IMR-90 (cell line): ENCODE data around the gene MDM2. TPM values are rescaled to one million over a fixed set of nuclear protein-coding genes. Genes with fewer than 3 reads are reported as not detected.

ENCODE experiments used
- ATAC-seq: fragments of 200-7000 bp; cut with Tn5 transposase; 2 replicates; pipeline ENCODE4 v1.9.1; 2020; ENCODE audit warnings: low read depth, mild to moderate bottlenecking, moderate library complexity
- BruUV-seq: library from RNA; stranded (reverse); fragments of 400-500 nt; replicated peaks from 2 replicates; lab custom pipeline; 2021; lab: Mats Ljungman, UMichigan
- CTCF ChIA-PET: fragments of 300-600 bp; formaldehyde crosslinking; extraction: SDS; loops from one replicate; lab custom pipeline; 2021; ENCODE audit warnings: antibody characterized with exemption; lab: Yijun Ruan, JAX
- POLR2A ChIA-PET: fragments of 300-600 bp; sonication (Branson Sonifier 250); formaldehyde crosslinking; loops from one replicate; lab custom pipeline; 2022; ENCODE audit warnings: antibody characterized with exemption; ENCODE audit not compliant: unreplicated experiment; lab: Charles Lee
- DNase-seq: peaks from one replicate; pipeline ENCODE4 v3.0.0; 2013
- H2AFZ ChIP-seq: replicated peaks from 2 replicates; pipeline ENCODE3; 2013; ENCODE audit warnings: low read length, mild to moderate bottlenecking; ENCODE audit not compliant: poor library complexity
- H2AK5ac ChIP-seq: 2 replicates; pipeline ENCODE4 v1.6.1; 2013; ENCODE audit warnings: low read depth, low read length, inconsistent platforms
- H2AK9ac ChIP-seq: replicated peaks from 2 replicates; pipeline ENCODE3; 2013; ENCODE audit warnings: mild to moderate bottlenecking, low read depth, low read length, moderate library complexity; ENCODE audit not compliant: poor library complexity
- H2BK120ac ChIP-seq: 2 replicates; pipeline ENCODE4 v1.6.1; 2013; ENCODE audit warnings: low read depth, low read length, inconsistent platforms
- H2BK15ac ChIP-seq: 3 replicates; pipeline ENCODE4 v1.6.1; 2013; ENCODE audit warnings: low read depth, low read length, inconsistent platforms
- H2BK20ac ChIP-seq: 2 replicates; pipeline ENCODE4 v1.6.1; 2013; ENCODE audit warnings: low read depth, mild to moderate bottlenecking, inconsistent platforms, low read length, moderate library complexity
- H2BK5ac ChIP-seq: 2 replicates; pipeline ENCODE4 v1.6.1; 2013; ENCODE audit warnings: mild to moderate bottlenecking, low read depth, low read length, inconsistent platforms; ENCODE audit not compliant: poor library complexity, severe bottlenecking
- H3K14ac ChIP-seq: replicated peaks from 2 replicates; pipeline ENCODE4 v1.6.1; 2013; ENCODE audit warnings: low read depth, low read length, inconsistent platforms
- H3K18ac ChIP-seq: 2 replicates; pipeline ENCODE4 v1.6.1; 2013; ENCODE audit warnings: low read depth, low read length, control low read depth
- H3K23ac ChIP-seq: 2 replicates; pipeline ENCODE4 v1.6.1; 2013; ENCODE audit warnings: low read depth, low read length, inconsistent platforms
- H3K27ac ChIP-seq: 2 replicates; pipeline ENCODE4 v1.5.1; 2013; ENCODE audit warnings: mild to moderate bottlenecking, control low read depth, low read length; ENCODE audit not compliant: insufficient read depth
- H3K27me3 ChIP-seq: 2 replicates; pipeline ENCODE4 v1.6.1; 2013; ENCODE audit warnings: low read length; ENCODE audit not compliant: control insufficient read depth, insufficient read depth
- H3K36me3 ChIP-seq: 2 replicates; pipeline ENCODE4 v1.6.1; 2013; ENCODE audit warnings: low read length, mixed read lengths; ENCODE audit not compliant: control insufficient read depth, insufficient read depth
- H3K4ac ChIP-seq: 2 replicates; pipeline ENCODE4 v1.6.1; 2013; ENCODE audit warnings: low read depth, low read length, inconsistent platforms
- H3K4me1 ChIP-seq: 2 replicates; pipeline ENCODE4 v1.6.1; 2013; ENCODE audit warnings: low read length, mixed read lengths; ENCODE audit not compliant: control insufficient read depth, insufficient read depth
- H3K4me2 ChIP-seq: 2 replicates; pipeline ENCODE4 v1.6.1; 2013; ENCODE audit warnings: low read depth, mild to moderate bottlenecking, control low read depth, low read length, moderate library complexity
- H3K4me3 ChIP-seq: 2 replicates; pipeline ENCODE4 v1.5.1; 2013; ENCODE audit warnings: low read depth, mild to moderate bottlenecking, control low read depth, low read length, moderate library complexity; ENCODE audit not compliant: insufficient read depth
- H3K56ac ChIP-seq: 2 replicates; pipeline ENCODE4 v1.6.1; 2013; ENCODE audit warnings: low read length, inconsistent platforms; ENCODE audit not compliant: insufficient read depth; ENCODE audit errors: extremely low read depth
- H3K79me1 ChIP-seq, 2 experiments: 2 replicates each; pipeline ENCODE4 v1.6.1; 2013; ENCODE audit warnings: low read length in 2 of 2, inconsistent platforms in 1 of 2, low read depth in 1 of 2
- H3K9ac ChIP-seq: 2 replicates; pipeline ENCODE4 v1.6.1; 2013; ENCODE audit warnings: low read depth, low read length, control low read depth
- H3K9me1 ChIP-seq: 2 replicates; pipeline ENCODE4 v1.6.1; 2013; ENCODE audit warnings: low read length, inconsistent platforms; ENCODE audit not compliant: insufficient read depth
- H3K9me3 ChIP-seq: 2 replicates; pipeline ENCODE4 v1.6.1; 2013; ENCODE audit warnings: low read length; ENCODE audit not compliant: control insufficient read depth, insufficient read depth
- H4K20me1 ChIP-seq: 2 replicates; pipeline ENCODE4 v1.6.1; 2013; ENCODE audit warnings: low read length, inconsistent platforms; ENCODE audit not compliant: insufficient read depth
- H4K5ac ChIP-seq: 2 replicates; pipeline ENCODE4 v1.6.1; 2013; ENCODE audit warnings: mild to moderate bottlenecking, low read depth, low read length, control low read depth
- H4K8ac ChIP-seq, 2 experiments: 2 replicates each; pipeline ENCODE4 v1.6.1; 2013; ENCODE audit warnings: low read depth in 2 of 2, low read length in 2 of 2, control low read depth in 1 of 2, inconsistent platforms in 1 of 2
- H4K91ac ChIP-seq: 2 replicates; pipeline ENCODE4 v1.6.1; 2013; ENCODE audit warnings: low read depth, low read length, inconsistent platforms; ENCODE audit not compliant: insufficient read depth
- BHLHE40 ChIP-seq: fragments of 150-350 bp; IDR thresholded peaks from 2 replicates; pipeline ENCODE4 v1.6.1; 2016; ENCODE audit warnings: mild to moderate bottlenecking, low read depth, low read length
- CEBPB ChIP-seq: IDR thresholded peaks from 2 replicates; pipeline ENCODE4 v1.6.1; 2012; ENCODE audit warnings: low read depth, low read length, improper control_type of control experiment
- CHD1 ChIP-seq: IDR thresholded peaks from 2 replicates; pipeline ENCODE4 v1.6.1; 2012; ENCODE audit warnings: low read depth, low read length, improper control_type of control experiment
- FOS ChIP-seq: fragments of 150-350 bp; IDR thresholded peaks from 2 replicates; pipeline ENCODE4 v1.6.1; 2016; ENCODE audit warnings: low read depth, low read length
- MAFK ChIP-seq: IDR thresholded peaks from 2 replicates; pipeline ENCODE4 v1.6.1; 2012; ENCODE audit warnings: low read depth, low read length, improper control_type of control experiment
- MAZ ChIP-seq: IDR thresholded peaks from 2 replicates; pipeline ENCODE4 v1.6.1; 2012; ENCODE audit warnings: low read depth, mild to moderate bottlenecking, low read length, improper control_type of control experiment, moderate library complexity, borderline replicate concordance
- MXI1 ChIP-seq: IDR thresholded peaks from 2 replicates; pipeline ENCODE4 v1.6.1; 2012; ENCODE audit warnings: low read depth, mild to moderate bottlenecking, low read length, moderate library complexity, borderline replicate concordance
- NFE2L2 ChIP-seq: fragments of 150-350 bp; IDR thresholded peaks from 2 replicates; pipeline ENCODE4 v1.6.1; 2016; ENCODE audit warnings: low read depth, mild to moderate bottlenecking, low read length
- POLR2A ChIP-seq: IDR thresholded peaks from 2 replicates; pipeline ENCODE4 v1.6.1; 2012; ENCODE audit warnings: mild to moderate bottlenecking, low read depth, low read length
- RAD21 ChIP-seq: IDR thresholded peaks from 2 replicates; pipeline ENCODE4 v1.6.1; 2012; ENCODE audit warnings: low read length, improper control_type of control experiment
- RCOR1 ChIP-seq: IDR thresholded peaks from 2 replicates; pipeline ENCODE4 v1.6.1; 2012; ENCODE audit warnings: mild to moderate bottlenecking, low read length, improper control_type of control experiment; ENCODE audit not compliant: insufficient replicate concordance
- RFX5 ChIP-seq: IDR thresholded peaks from 2 replicates; pipeline ENCODE4 v1.8.0; 2012; ENCODE audit warnings: low read depth, mild to moderate bottlenecking, low read length, moderate library complexity
- SMC3 ChIP-seq: fragments of 150-350 bp; IDR thresholded peaks from 2 replicates; pipeline ENCODE4 v1.6.1; 2016; ENCODE audit warnings: low read depth, mild to moderate bottlenecking, antibody characterized with exemption, low read length, moderate library complexity
- USF2 ChIP-seq: fragments of 150-350 bp; IDR thresholded peaks from 2 replicates; pipeline ENCODE4 v1.6.1; 2017; ENCODE audit warnings: mild to moderate bottlenecking, antibody characterized with exemption, low read length, low read depth
- WGBS, 2 experiments: methylation state at CpG; one replicate each; pipeline versions ENCODE4 v1.1.5 to v1.1.7; 2013; ENCODE audit warnings: missing lambda C conversion rate in 2 of 2; ENCODE audit not compliant: insufficient read length in 1 of 2; ENCODE audit errors: extremely low coverage in 2 of 2; 5-methylcytosine and 5-hydroxymethylcytosine counted together
- dilution Hi-C: fragments of 300-500 bp; cut with HindIII; formaldehyde crosslinking; loops from one replicate; pipeline ENCODE4 v1.14.3; 2018; ENCODE audit warnings: low sequenced_read_pairs; ENCODE audit not compliant: unreplicated experiment
- in situ Hi-C: fragments of 300-500 bp; cut with MboI; formaldehyde crosslinking; loops from 3 replicates; pipeline ENCODE4 v1.14.3; 2019; ENCODE audit warnings: low sequenced_read_pairs, inconsistent platforms, mixed read lengths
- intact Hi-C: fragments of 100-400 bp; cut with micrococcal nuclease; formaldehyde crosslinking; loops from 2 replicates; pipeline ENCODE4 v1.10.0; 2022
- polyA plus RNA-seq, 3 experiments: library from polyadenylated mRNA; depleted of rRNA; stranded (reverse); fragments of >200 nt; gene quantifications; 2 replicates each; pipeline ENCODE4 v1.2.3, GENCODE V29; 2012; ENCODE audit warnings: low replicate concordance in 1 of 3
- total RNA-seq: library from RNA; depleted of rRNA; stranded (reverse); fragments of >200 nt; gene quantifications from 2 replicates; pipeline ENCODE4 v1.2.3, GENCODE V29; 2012
- TF ChIP-seq, protein P1 (sequence below): conservative IDR thresholded peaks from 2 replicates; pipeline ENCODE4 v1.5.1; 2012; ENCODE audit warnings: mild to moderate bottlenecking, low read depth, low read length, improper control_type of control experiment
- TF ChIP-seq, protein P2 (sequence below): fragments of 150-350 bp; IDR thresholded peaks from 2 replicates; pipeline ENCODE4 v1.6.1; 2016; ENCODE audit warnings: low read depth, mild to moderate bottlenecking, low read length, moderate library complexity, borderline replicate concordance

Gene MDM2
- total and polyA plus RNA-seq, 2 of the 4 experiments (the other 2 are of a cell fraction), result 21.9 to 196 TPM

DNA sequence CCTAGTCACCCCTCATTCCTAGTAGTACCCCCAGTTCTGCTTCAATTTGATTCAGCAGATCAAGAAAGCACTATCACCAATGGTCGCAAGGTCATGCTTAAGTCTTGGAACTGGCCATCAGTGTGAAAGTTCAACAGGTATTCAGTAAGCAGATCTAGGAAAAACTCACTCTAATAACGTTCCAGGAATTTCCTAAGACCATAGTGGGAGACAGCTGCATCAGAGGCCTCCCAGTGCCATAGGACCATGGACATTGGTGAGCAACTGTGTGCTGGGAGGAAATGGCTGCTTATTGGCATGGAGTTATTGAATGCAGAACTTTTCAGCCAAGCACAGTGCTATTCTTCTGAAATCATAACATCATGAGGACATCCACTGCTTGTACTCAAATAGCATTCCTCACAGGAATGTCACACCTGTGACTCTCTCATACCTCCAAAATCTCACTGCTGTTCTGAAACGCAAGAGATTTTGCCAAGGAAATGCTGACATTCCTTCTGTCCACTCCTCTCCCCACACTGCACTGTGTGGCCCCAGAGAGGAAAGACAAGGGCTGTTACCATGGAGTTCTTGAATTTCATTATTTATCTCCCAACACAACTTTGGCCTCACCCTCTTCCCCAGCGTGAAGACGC, 30.9 kb upstream of the MDM2 start:
- ChIA-PET CTCF (interaction anchor here (0.6 kb wide), 1 partner anchor 10 kb away, joined by 4 read pairs; no protein-coding TSS in a partner anchor), POLR2A (interaction anchor here (0.6 kb wide), 1 partner anchor 11 kb away, joined by 3 read pairs; no protein-coding TSS in a partner anchor)
- H3K27ac ChIP-seq, result no peak overlapping the region
- intact Hi-C loops, result no loop called here
- H2AFZ ChIP-seq, result no peak overlapping the region
- no peak overlapping the region for H2BK15ac ChIP-seq
- no peak overlapping the region for H2BK20ac ChIP-seq
- ATAC-seq (no peak), DNase-seq (no peak)
- no peak overlapping the region for H3K4me2 ChIP-seq
- H3K4me3 ChIP-seq, result no peak overlapping the region
- in situ Hi-C loops, result no loop called here
- peaks cover 2% of the 10 kb centered on the region; the same call in 1 of the 2 replicates for H3K4me1 ChIP-seq
- no peaks in the 10 kb centered on the region for H3K79me1 ChIP-seq
- H3K56ac ChIP-seq, result no peak overlapping the region
- no peak overlapping the region for H2AK9ac ChIP-seq
- H3K14ac ChIP-seq, result no peak overlapping the region
- no peak overlapping the region for H3K4ac ChIP-seq
- BruUV-seq, result no TSS peak
- H4K91ac ChIP-seq, result no peak overlapping the region
- no peak overlapping the region for H3K18ac ChIP-seq
- H3K9ac ChIP-seq, result no peak overlapping the region
- no peak overlapping the region for H2BK120ac ChIP-seq
- no peak overlapping the region for H2AK5ac ChIP-seq
- H3K36me3 ChIP-seq, result no peaks in the 10 kb centered on the region
- H3K23ac ChIP-seq, result no peak overlapping the region
- dilution Hi-C loops, result no loop called here
- no peak overlapping the region for H2BK5ac ChIP-seq
- no peaks in the 10 kb centered on the region for H3K9me3 ChIP-seq
- no peaks in the 10 kb centered on the region for H3K9me1 ChIP-seq
- TF ChIP-seq, protein P1, sequence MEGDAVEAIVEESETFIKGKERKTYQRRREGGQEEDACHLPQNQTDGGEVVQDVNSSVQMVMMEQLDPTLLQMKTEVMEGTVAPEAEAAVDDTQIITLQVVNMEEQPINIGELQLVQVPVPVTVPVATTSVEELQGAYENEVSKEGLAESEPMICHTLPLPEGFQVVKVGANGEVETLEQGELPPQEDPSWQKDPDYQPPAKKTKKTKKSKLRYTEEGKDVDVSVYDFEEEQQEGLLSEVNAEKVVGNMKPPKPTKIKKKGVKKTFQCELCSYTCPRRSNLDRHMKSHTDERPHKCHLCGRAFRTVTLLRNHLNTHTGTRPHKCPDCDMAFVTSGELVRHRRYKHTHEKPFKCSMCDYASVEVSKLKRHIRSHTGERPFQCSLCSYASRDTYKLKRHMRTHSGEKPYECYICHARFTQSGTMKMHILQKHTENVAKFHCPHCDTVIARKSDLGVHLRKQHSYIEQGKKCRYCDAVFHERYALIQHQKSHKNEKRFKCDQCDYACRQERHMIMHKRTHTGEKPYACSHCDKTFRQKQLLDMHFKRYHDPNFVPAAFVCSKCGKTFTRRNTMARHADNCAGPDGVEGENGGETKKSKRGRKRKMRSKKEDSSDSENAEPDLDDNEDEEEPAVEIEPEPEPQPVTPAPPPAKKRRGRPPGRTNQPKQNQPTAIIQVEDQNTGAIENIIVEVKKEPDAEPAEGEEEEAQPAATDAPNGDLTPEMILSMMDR, result no peak
- TF ChIP-seq USF2 (no peak), CEBPB (no peak), SMC3 (no peak), CHD1 (no peak), MAFK (no peak), MAZ (no peak), FOS (no peak), RAD21 (no peak), RCOR1 (no peak), NFE2L2 (no peak), POLR2A (no peak), BHLHE40 (no peak), RFX5 (no peak), MXI1 (no peak)
- TF ChIP-seq, protein P2, sequence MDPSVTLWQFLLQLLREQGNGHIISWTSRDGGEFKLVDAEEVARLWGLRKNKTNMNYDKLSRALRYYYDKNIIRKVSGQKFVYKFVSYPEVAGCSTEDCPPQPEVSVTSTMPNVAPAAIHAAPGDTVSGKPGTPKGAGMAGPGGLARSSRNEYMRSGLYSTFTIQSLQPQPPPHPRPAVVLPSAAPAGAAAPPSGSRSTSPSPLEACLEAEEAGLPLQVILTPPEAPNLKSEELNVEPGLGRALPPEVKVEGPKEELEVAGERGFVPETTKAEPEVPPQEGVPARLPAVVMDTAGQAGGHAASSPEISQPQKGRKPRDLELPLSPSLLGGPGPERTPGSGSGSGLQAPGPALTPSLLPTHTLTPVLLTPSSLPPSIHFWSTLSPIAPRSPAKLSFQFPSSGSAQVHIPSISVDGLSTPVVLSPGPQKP, result no peak
- H4K20me1 ChIP-seq, result no peaks in the 10 kb centered on the region
- no peak overlapping the region for H4K8ac ChIP-seq
- H4K5ac ChIP-seq, result no peak overlapping the region
- H3K27me3 ChIP-seq, result no peaks in the 10 kb centered on the region
- no CpG with 5 or more reads among the region's 5 CpGs for WGBS, 2 experiments
